ENCODE data around the gene PDXP. TPM values are rescaled to one million over a fixed set of nuclear protein-coding genes. Genes with fewer than 3 reads are reported as not detected.

Gene PDXP
- total RNA-seq, 1 experiment from 2014 or later = 17.6 TPM

- Histone ChIP-seq H3K4me3 (ENCODE audit: low read depth in 2 of 2, low read length in 2 of 2) (no peak overlapping the region), H3K36me3 (ENCODE audit: control insufficient read depth, insufficient read depth, low read length) (no peaks in the 10 kb centered on the region), H3K27ac (ENCODE audit: low read length) (no peak overlapping the region), H3K27me3 (ENCODE audit: control insufficient read depth, insufficient read depth, low read length) (no peaks in the 10 kb centered on the region), H3K9me3 (ENCODE audit: control insufficient read depth, insufficient read depth, low read depth, low read length) (no peaks in the 10 kb centered on the region), H3K4me1 (ENCODE audit: control insufficient read depth, insufficient read depth, low read length) (peaks cover 12% of the 10 kb centered on the region)
- POLR2A ChIA-PET = interaction anchor here (0.7 kb wide), 1 partner anchor 64 kb away, joined by 4 read pairs; no protein-coding TSS in a partner anchor
- TF ChIP-seq TCF7L2 (IDR thresholded peaks at IDR 0.05; ENCODE audit: low read depth, low read length) = no peak
- TF ChIP-seq POLR2AphosphoS5 (IDR thresholded peaks at IDR 0.05; ENCODE audit: low read depth, low read length) = no peak
- no peak for TF ChIP-seq SIN3A (IDR thresholded peaks at IDR 0.05; ENCODE audit: borderline replicate concordance, insufficient read depth, low read depth, low read length)
- no peak for TF ChIP-seq CTCF (IDR thresholded peaks at IDR 0.05)
- BruUV-seq (replicated peaks) = no TSS peak
- DNase-seq (ENCODE audit: low read depth, low spot score) = no peak
- in situ Hi-C loops (cut with HindIII; ENCODE audit: low pct_unique_long_range_greater_than_20kb, low sequenced_read_pairs) = no loop called here
- no peak for ATAC-seq
- CTCF ChIA-PET = interaction anchor here (0.6 kb wide), 1 partner anchor 71 kb away, joined by 5 read pairs; no protein-coding TSS in a partner anchor
- intact Hi-C loops (cut with micrococcal nuclease; ENCODE audit: unreplicated experiment) = no loop called here
These were observed 29.7 kb upstream of the PDXP start for GRCh38 chr22:37628830-37629229.

- POLR2A ChIA-PET = no interaction called here
- peaks cover 19% of the 10 kb centered on the region for H3K4me1 ChIP-seq (ENCODE audit: control insufficient read depth, insufficient read depth, low read length)
- CTCF ChIA-PET = no interaction called here
- no TSS peak for BruUV-seq (replicated peaks)
- H3K4me3 ChIP-seq (ENCODE audit: low read depth in 2 of 2, low read length in 2 of 2) = no peak overlapping the region
- intact Hi-C loops (cut with micrococcal nuclease; ENCODE audit: unreplicated experiment) = no loop called here
- no peak overlapping the region for H3K27ac ChIP-seq (ENCODE audit: low read length)
- TF ChIP-seq POLR2AphosphoS5 (IDR thresholded peaks at IDR 0.05; ENCODE audit: low read depth, low read length) (no peak), TCF7L2 (IDR thresholded peaks at IDR 0.05; ENCODE audit: low read depth, low read length) (no peak), CTCF (IDR thresholded peaks at IDR 0.05) (no peak), REST (IDR thresholded peaks at IDR 0.05; ENCODE audit: insufficient read depth in 1 of 2, low read depth in 2 of 2, low read length in 1 of 2) (no peak), SIN3A (IDR thresholded peaks at IDR 0.05; ENCODE audit: borderline replicate concordance, insufficient read depth, low read depth, low read length) (no peak)
- no peaks in the 10 kb centered on the region for H3K27me3 ChIP-seq (ENCODE audit: control insufficient read depth, insufficient read depth, low read length)
- no peak for DNase-seq (ENCODE audit: low read depth, low spot score)
- in situ Hi-C loops (cut with HindIII; ENCODE audit: low pct_unique_long_range_greater_than_20kb, low sequenced_read_pairs) = no loop called here
- H3K36me3 ChIP-seq (ENCODE audit: control insufficient read depth, insufficient read depth, low read length) = no peaks in the 10 kb centered on the region
- ATAC-seq = no peak
- H3K9me3 ChIP-seq (ENCODE audit: control insufficient read depth, insufficient read depth, low read depth, low read length) = no peaks in the 10 kb centered on the region
These were observed 28.6 kb upstream of the PDXP start for GRCh38 chr22:37629928-37630327.

Data from Panc1 (cell line).